GM12878 (cell line): ENCODE data around the gene LCOR.

Experiments
- CTCF ChIP-seq, 3 experiments: IDR thresholded peaks in 2 of 3; conservative IDR thresholded peaks in 1 of 3; 2 replicates each; pipeline ENCODE4 v1.5.1; 2011; ENCODE audit warnings: low read depth in 3 of 3, low read length in 3 of 3, mild to moderate bottlenecking in 3 of 3, control low read depth in 2 of 3, moderate library complexity in 2 of 3, inconsistent platforms in 1 of 3, mixed read lengths in 1 of 3; ENCODE audit not compliant: control insufficient read depth in 2 of 3, insufficient read depth in 1 of 3; ENCODE audit errors: extremely low read depth in 1 of 3
- EP300 ChIP-seq, 2 experiments: fragments of 150-350 bp in 1 of 2; IDR thresholded peaks; 2 replicates each; pipeline ENCODE4 v1.6.1; 2011 to 2012; ENCODE audit warnings: low read depth in 2 of 2, low read length in 2 of 2, borderline replicate concordance in 1 of 2, improper control_type of control experiment in 1 of 2, inconsistent platforms in 1 of 2; ENCODE audit not compliant: control insufficient read depth in 1 of 2
- EZH2 ChIP-seq: IDR thresholded peaks from 2 replicates; pipeline ENCODE4 v1.6.1; 2012; ENCODE audit warnings: low read depth, mild to moderate bottlenecking, control low read depth, inconsistent platforms, low read length, borderline replicate concordance; ENCODE audit not compliant: control insufficient read depth
- HDAC6 ChIP-seq: fragments of 200-600 bp; sonication (generic); IDR thresholded peaks from one replicate; pipeline ENCODE4 v1.8.0; 2017; ENCODE audit warnings: antibody characterized with exemption; ENCODE audit not compliant: unreplicated experiment
- MEF2B ChIP-seq: fragments of 450-650 bp; IDR thresholded peaks from 2 replicates; pipeline ENCODE4 v1.6.1; 2018; ENCODE audit warnings: mild to moderate bottlenecking, moderate library complexity; ENCODE audit not compliant: partially characterized antibody, poor library complexity, severe bottlenecking
- NRF1 ChIP-seq: conservative IDR thresholded peaks from 2 replicates; pipeline ENCODE4 v1.6.1; 2011; ENCODE audit warnings: mild to moderate bottlenecking, low read depth, low read length, improper control_type of control experiment
- POLR2A ChIP-seq: IDR thresholded peaks from 2 replicates; pipeline ENCODE4 v1.6.1; 2011; ENCODE audit warnings: low read depth, mild to moderate bottlenecking, low read length
- REST ChIP-seq: IDR thresholded peaks from 2 replicates; pipeline ENCODE4 v1.6.1; 2012; ENCODE audit warnings: mild to moderate bottlenecking, low read depth, low read length
- RFX5 ChIP-seq: IDR thresholded peaks from 2 replicates; pipeline ENCODE4 v1.6.1; 2011; ENCODE audit warnings: low read depth, low read length, improper control_type of control experiment
- YBX1 ChIP-seq: fragments of 450-650 bp; IDR thresholded peaks from 2 replicates; pipeline ENCODE4 v1.6.1; 2016; ENCODE audit warnings: antibody characterized with exemption

- TF ChIP-seq EZH2 (no peak), CTCF (IDR thresholded peaks at IDR 0.05 in 2 of 3, conservative IDR thresholded peaks at IDR 0.05 in 1 of 3; ENCODE audit: control insufficient read depth in 2 of 3, extremely low read depth in 1 of 3, insufficient read depth in 1 of 3, low read depth in 3 of 3, low read length in 3 of 3) (no peak), REST (no peak), RFX5 (no peak), POLR2A (no peak), NRF1 (no peak), YBX1 (no peak), EP300 (IDR thresholded peaks at IDR 0.05; ENCODE audit: borderline replicate concordance in 1 of 2, control insufficient read depth in 1 of 2, low read depth in 2 of 2, low read length in 2 of 2) (no peak), MEF2B (no peak), HDAC6 (no peak)
Observed at GRCh38 chr10:97018251-97019212, 186.4 kb downstream of the LCOR start.
